Right renal pelvis (tissue), 4 donors: ENCODE results near the gene ARL5B. TPM values are rescaled to one million over a fixed set of nuclear protein-coding genes. Genes with fewer than 3 reads are reported as not detected.
"Not testable (repeated sequence)": the region's sequence is repeated elsewhere in the genome, so short reads cannot be mapped to it uniquely, and the experiment has no call there.

Experiments
- DNase-seq, 4 donors: peaks; one replicate each; pipeline ENCODE4 v3.0.0-alpha.2; 2013; ENCODE audit warnings: low read depth in 4 of 4, low spot score in 3 of 4, missing footprints in 1 of 4
- polyA plus RNA-seq, 4 donors: library from polyadenylated mRNA; unstranded; fragments of 120-200 nt; gene quantifications; one replicate each; pipeline ENCODE4 v1.2.1, GENCODE V29; 2013; ENCODE audit not compliant: insufficient read length in 4 of 4

ARL5B gene, protein sequence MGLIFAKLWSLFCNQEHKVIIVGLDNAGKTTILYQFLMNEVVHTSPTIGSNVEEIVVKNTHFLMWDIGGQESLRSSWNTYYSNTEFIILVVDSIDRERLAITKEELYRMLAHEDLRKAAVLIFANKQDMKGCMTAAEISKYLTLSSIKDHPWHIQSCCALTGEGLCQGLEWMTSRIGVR
- polyA plus RNA-seq = 10 to 100 TPM; 39.4 to 53.7 (median 51.4) TPM

DNA sequence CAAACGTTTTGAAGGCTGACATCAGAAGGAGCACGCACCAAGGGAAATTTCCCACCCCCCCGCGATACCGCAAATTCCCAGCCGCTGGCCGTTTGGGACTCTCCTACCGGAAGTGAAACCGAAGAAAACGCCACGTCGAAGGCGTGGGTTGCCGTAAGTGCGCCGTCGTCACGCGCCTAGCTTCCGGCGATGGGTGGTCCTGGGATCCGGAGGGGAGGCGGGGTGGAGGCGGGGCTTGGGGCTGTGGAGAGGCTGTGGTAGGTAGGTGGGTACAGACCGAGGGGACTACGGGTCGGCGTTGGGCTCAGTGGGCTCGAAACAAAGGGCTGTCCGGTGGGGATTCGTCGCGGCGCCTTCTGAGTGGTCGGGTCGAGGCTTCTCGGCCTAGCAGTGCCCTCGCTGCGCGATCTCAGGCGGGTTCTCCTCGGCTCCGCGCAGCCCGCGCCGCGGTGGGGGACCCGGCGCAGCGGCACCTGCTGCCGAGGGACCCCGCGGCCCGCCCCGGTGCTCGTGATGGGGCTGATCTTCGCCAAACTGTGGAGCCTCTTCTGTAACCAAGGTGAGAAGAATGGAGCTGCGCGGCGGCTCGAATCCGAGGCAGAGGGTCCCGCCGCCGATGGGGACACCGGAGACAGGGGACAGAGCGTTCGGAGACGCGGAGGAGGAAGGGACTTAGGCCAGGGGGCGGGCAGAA, at the start of gene ARL5B:
TSS of gene ARL5B (plus strand) at position 307 of the 694 bp plus-strand sequence. CDS start at position 514, 207 bp downstream.
- peak; percentile 95 to 96 (median 96) for DNase-seq

DNA sequence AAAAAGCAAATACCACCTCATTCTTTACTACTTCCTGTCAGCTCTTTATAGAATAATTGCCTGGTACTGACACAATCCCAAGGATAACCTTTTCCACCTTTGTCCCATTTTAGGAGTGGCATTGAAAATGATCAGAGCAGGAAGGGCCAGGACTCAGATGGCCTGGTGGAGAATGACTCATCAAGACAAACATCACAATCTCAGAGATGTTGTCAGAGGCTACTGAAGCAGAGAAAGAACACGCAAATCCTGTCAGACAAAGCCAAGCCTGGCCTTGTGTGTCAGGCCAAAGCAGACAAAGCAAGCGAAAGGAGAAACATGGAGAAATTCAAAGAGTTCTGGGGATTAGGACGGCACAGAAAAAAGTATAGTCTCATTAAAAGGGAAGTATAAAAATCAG, 48.7 kb upstream of the ARL5B start:
- no peak for DNase-seq

DNA sequence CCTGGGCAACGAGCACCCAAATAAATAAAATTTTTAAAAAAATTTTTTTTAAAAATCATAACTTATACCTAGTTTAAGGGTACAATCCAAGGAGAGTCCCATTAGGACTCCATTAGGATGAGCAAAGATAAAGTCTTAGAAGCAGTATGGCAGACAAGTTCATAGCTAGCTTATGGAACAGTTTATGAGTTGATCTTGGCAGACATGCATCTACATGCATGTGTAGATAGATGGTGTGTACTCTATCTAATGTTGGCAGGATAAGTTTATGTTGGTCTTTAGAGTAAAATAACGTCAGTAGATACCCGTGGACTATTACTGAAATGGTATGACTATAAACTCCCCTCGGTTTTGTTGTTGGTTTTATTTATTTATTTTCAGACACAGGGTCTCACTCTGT, 48.1 kb upstream of the ARL5B start:
- DNase-seq = no peak

DNA sequence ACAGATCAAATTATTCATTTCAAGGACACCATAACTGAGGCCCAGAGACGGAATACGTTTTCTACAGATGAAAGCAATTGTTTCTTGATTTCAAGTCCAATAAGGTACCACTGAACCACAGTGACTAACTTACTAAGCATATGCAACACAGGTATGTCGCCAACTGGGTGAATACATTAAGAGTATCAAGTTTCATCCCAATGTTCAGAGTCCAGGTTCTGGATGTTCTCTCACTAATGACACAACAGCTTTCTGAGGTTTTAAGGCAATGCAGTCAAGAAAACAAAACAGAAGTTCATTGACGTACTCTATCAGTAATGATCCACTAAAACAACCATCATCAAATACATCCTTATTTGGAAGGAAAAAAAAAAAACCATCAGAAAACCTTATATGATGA, 43.6 kb upstream of the ARL5B start:
- no peak for DNase-seq

DNA sequence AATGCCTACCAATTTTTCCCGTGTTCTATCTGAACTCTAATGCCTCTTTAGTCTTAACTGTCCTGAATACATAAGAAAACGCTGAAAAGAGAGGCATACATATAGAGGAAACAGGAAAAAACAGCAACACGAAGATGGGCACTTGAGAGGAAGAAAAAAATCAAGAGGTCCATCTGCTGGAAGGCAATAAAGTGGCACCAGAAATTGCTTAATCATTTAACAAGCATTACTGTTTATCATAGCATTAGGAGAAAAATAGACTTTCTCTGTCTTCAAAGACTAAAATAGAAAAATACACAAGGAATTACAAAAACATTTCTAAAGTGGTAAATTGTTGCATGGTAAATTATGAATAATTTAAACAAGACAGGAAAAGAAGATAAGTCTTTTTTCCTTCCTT, 42.9 kb upstream of the ARL5B start:
- no peak for DNase-seq

DNA sequence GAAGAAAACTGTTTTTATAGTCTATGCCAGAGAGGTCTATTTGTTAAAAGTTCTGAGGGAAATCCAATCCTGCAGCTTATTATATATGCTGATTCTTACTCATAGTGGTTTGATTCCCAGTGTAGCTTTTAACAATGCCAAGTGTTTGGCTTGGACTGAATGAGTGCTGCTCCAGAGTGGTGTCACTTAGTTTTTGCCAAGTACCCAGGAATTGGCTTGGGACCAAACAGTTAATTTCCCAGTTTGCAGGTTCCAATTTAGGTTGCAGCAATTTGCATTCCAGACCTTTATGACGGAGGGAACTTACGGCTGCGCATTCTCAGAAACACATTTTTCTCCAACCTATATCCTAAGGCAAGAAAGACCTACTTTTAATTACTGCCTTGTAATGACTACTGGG, 40.2 kb upstream of the ARL5B start:
- no peak for DNase-seq

DNA sequence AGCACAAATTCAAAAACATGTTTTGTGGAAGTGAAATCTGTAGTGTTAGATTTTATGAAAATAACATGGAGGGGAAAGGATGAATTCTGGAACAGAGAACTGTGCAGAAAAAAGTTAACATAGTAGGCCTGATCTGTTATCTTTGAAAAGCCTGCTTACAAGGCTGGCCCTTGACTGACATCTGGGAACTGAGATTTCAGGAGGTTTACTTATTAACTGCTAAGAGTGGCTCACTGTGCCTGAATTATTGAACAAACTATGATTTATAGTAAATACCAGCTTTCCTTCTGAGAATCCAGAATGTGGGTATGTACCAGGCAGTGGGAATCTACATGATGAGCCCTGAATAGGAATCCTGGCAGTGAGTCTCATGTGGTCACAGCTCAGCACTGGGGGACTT, 38.4 kb upstream of the ARL5B start:
- DNase-seq = no peak

DNA sequence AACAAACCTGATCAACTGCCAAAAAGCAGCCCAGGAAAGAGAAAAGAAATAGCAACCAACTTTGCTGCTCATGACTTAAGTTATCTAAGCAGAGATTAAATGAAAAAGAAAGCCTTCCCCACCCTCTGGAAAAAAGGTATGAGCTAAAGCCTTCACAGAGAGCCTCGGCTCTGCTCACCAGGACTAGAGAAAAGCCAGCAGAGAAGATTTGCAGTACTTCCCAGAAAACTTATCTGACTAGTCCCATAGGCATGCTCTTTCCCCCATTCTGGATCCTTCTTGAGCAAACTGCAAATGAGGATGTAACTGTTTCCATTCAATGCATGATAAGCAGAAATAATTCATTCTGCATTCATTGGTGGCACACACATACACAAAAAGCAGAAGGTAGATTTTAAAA, 35.6 kb upstream of the ARL5B start:
- DNase-seq = not testable (repeated sequence)

DNA sequence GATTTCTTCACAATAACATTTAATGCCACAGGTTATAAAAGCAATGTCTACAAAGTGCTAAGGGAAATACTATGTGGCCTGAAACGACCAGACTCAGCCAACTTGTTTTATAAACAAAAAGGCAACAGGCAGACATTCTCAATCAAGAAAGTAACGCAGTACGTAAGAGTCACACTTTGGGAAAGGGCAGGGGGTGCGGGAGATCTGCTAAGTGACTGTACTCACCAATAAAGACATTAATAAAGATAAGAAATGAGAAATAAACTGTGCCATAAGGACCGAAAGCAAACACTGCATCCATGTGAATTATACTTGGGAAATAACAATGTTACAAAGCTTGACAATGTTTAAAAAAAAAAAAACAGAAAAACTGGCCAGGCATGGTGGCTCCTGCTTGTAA, 33.3 kb upstream of the ARL5B start:
- no peak for DNase-seq

DNA sequence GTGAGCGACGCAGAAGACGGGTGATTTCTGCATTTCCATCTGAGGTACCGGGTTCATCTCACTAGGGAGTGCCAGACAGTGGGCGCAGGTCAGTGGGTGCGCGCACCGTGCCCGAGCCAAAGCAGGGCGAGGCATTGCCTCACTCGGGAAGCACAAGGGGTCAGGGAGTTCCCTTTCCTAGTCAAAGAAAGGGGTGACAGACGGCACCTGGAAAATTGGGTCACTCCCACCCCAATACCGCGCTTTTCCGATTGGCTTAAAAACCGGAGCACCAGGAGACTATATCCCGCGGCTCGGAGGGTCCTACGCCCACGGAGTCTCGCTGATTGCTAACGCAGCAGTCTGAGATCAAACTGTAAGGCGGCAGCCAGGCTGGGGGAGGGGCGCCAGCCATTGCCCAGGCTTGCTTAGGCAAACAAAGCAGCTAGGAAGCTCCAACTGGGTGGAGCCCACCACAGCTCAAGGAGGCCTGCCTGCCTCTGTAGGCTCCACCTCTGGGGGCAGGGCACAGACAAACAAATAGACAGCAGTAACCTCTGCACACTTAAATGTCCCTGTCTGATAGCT, 31.7 kb upstream of the ARL5B start:
- DNase-seq = peak in 2 of 4 donors; percentile 14 to 31

DNA sequence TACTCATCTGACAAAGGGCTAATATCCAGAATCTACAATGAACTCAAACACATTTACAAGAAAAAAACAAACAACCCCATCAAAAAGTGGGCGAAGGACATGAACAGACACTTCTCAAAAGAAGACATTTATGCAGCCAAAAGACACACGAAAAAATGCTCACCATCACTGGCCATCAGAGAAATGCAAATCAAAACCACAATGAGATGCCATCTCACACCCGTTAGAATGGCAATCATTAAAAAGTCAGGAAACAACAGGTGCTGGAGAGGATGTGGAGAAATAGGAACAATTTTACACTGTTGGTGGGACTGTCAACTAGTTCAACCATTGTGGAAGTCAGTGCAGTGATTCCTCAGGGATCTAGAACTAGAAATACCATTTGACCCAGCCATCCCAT, 26.7 kb upstream of the ARL5B start:
- DNase-seq = not testable (repeated sequence)

DNA sequence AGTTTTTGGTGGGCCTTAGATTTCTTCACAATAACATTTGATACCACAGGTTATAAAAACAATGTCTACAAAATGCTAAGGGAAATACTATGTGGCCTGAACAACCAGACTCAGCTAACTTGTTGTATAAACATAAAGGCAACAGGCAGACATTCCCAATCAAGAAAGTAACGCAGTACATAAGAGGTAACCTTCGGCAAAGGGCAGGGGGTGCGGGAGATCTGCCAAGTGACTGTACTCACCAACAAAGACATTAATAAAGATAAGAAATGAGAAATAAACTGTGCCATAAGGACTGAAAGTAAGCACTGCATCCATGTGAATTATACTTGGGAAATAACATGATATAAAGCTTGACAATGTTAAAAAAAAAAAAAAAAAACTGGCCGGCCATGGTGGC, 23.2 kb upstream of the ARL5B start:
- DNase-seq = no peak

DNA sequence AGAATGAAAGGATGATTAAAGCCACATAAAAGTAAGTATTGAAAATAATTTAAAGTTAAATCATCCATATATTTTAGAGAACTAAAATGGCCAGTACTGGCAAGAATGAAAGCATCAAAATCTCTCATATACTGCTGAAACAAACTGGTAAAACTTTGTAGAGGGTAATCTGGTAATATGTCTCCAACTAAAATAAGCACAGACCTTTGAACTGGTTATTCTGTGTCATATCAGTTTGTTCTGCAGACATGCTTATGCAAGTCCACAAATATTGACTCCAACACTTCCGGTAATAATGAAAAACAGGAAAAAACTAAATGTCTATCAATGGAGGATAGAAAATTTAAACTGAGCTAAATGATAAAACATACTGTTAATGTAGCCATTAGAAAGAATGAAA, 21.8 kb upstream of the ARL5B start:
- not testable (repeated sequence) for DNase-seq

DNA sequence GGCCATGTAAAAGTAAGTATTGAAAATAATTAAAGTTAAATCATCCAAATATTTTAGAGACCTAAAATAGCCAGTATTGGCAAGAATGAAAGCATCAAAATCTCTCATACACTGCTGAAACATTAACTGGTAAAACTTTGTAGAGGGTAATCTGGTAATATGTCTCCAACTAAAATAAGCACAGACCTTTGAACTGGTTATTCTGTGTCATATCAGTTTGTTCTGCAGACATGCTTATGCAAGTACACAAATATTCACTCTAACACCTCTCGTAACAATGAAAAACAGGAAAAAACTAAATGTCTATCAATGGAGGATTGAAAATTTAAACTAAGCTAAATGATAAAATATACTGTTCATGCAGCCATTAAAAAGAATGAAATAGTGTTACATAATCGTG, 19.5 kb upstream of the ARL5B start:
- not testable (repeated sequence) for DNase-seq

DNA sequence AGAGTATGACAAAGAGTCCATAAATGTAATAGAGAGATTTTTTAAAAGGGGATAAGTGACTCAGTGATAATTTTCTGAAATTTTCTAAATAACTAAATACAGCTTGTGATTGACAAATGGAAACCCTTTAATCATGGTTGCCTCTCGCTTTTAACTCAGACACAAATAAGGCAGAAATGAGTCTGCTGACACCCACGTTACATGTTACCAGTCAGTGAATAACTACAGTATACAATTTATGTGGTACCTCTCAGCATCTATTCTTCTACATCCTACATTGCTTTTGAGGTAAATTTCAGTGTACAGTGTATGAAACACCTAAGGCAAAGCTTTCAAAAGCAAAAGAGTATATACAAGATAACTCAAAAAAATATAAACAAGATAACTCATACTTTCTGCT, 12.1 kb upstream of the ARL5B start:
- DNase-seq = no peak

DNA sequence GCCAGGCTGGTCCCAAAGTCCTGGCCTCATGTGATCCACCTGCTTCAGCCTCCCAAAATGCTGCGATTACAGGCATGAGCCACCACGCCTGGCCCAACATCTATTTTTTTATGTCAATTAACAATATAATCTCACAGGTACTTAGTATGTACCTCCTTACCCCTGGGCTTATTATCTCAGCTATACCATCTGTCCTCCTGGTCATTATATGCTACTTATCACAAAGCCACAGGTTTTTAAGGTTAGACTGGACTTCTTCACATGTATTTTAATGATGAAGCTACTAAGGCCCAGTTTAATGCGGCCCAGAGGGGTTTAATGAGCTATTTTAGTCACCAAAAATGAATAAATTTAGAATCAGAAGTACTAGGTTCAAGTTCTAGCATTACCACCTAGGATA, 11.3 kb upstream of the ARL5B start:
- no peak for DNase-seq

DNA sequence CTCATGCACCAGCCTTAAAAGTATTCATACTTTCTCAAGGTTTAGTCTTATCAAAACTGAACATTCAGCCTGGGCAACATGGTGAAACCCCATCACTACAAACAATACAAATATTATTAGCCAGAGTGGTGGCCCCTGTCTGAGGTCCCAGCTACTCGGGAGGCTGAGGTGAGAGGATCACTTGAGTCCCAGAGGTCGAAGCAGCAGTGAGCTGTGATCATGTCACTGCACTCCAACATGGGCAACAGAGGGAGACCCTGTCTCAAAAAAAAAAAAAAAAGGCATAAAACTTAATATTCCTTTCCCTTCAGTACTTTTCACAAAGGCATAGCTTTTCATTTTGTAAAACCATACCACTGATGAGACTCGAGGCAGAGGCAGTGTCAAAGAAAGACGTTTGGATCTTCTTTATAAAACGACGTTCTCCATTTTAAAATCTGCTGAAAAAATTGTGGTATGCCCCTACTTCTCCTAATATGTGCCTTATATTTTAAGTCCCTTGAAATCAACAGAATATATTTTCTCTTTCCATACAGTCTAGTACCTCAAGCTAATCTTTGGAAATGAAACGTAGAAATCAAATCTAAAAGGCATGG, 9.8 kb upstream of the ARL5B start:
- DNase-seq = no peak

DNA sequence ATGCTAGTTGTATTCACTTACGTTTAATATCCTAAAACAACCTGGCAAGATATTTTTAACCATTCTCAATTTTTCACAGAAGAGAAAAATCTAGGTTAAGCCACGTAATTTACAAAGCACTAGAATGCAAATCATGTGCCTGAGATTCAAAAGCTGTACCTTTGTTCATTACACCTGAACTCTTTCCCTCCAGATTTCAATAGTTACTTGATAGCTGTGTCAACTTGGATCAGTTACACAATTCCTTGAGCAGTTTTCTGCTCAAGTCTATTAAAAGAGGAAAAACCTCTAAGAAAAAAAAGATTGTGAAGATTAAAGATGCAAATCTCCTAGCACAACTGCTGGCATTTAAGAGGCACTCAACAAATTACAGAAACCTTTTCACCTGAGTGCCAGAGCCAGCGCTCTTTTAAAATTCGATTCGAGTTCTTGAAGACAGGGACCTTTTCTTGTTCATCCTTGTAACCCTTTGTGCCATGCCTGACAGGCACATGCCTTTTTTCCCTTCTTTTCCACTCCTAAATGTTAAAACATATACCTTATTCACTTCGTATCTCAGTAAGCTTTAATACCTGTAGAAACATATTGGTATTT, 8.7 kb upstream of the ARL5B start:
- DNase-seq = no peak

DNA sequence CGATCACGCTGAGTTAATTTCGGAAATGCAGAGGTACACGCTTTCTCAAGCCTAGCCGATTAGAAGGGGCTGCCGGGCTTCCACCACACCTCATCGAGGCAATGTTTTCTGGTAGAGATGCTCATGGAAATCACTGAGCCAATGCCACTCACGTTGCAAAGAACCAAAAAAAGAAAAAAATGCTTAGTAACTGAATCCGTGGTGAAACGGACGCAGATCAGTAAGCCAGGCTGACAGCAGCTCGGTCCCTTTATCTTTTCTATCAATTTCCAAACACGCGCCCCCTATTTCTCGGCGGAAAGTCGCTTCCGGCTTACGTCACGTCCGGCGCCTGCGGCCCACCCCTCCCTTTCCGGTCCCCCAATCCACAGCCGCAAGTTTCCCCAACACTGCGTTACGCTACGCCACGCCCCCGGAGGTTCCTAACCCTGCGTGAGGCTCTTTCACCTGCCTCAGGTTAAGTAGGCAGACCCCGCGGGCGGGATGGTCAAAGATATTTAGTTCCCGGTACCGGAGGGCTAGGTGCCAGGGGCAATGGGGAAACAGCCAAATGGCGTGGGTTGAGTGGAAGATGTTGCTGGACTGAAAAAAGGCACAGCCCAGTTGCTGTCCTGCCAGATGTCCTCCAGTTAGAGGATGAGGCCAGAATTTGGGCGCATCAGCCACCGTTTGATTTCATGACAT, 7.8 kb upstream of the ARL5B start, which contains the start of gene NSUN6:
TSS of gene NSUN6 (minus strand) at position 264 of the 684 bp plus-strand sequence. CDS start 384 bp downstream, outside the sequence.
- DNase-seq = peak; percentile 78 to 86 (median 81)

DNA sequence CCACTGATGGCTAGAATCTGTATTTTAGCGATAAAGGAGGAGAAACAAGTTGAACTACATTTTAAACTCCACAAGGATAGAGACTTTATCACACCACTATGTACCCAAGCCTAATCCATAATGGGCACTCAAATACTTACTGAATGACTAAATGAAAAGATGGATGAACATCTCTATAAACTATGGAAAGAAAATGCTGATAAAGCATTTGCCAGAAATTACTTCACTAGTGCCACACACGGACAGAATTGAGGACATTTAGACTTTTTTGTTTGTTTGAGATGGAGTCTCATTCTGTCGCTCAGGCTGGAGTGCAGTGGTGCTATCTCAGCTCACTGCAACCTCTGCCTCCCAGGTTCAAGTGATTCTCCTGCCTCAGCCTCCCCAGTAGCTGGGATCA, 6.1 kb upstream of the ARL5B start:
- no peak for DNase-seq

DNA sequence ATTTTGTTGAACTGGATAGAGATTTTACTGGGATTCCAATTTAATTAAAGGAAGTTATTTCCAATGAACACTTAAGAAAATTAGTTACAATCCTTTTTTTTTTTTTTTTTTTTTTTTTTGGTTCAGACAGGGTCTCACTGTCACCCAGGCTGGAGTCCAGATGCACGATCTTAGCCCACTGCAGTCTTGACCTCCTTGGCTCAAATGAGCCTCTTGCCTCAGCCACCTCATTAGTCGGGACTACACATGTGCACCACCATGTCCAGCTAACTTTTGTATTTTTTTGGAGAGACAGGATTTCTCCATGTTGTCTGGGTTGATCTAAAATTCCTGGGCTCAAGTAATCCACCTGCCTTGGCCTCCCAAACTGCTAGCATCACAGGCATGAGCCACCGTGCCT, 2.5 kb upstream of the ARL5B start:
- DNase-seq = no peak
